Choroid plexus epithelial cell (primary cell): ENCODE results near the gene C4B.
"Not testable (repeated sequence)": the region's sequence is repeated elsewhere in the genome, so short reads cannot be mapped to it uniquely, and the experiment has no call there.

Experiments used
- DNase-seq: peaks from one replicate; pipeline ENCODE4 v3.0.0-alpha.2; 2010; ENCODE audit warnings: low read depth
- H3K4me3 ChIP-seq: 2 replicates; pipeline ENCODE4 v1.5.1; 2011; ENCODE audit warnings: low read depth, mild to moderate bottlenecking, control low read depth, low read length, moderate library complexity
- TF ChIP-seq, protein P1 (sequence below): conservative IDR thresholded peaks from 2 replicates; pipeline ENCODE4 v1.5.1; 2011; ENCODE audit warnings: low read depth, mild to moderate bottlenecking, control low read depth, inconsistent platforms, low read length, moderate library complexity

The C4B gene

DNA sequence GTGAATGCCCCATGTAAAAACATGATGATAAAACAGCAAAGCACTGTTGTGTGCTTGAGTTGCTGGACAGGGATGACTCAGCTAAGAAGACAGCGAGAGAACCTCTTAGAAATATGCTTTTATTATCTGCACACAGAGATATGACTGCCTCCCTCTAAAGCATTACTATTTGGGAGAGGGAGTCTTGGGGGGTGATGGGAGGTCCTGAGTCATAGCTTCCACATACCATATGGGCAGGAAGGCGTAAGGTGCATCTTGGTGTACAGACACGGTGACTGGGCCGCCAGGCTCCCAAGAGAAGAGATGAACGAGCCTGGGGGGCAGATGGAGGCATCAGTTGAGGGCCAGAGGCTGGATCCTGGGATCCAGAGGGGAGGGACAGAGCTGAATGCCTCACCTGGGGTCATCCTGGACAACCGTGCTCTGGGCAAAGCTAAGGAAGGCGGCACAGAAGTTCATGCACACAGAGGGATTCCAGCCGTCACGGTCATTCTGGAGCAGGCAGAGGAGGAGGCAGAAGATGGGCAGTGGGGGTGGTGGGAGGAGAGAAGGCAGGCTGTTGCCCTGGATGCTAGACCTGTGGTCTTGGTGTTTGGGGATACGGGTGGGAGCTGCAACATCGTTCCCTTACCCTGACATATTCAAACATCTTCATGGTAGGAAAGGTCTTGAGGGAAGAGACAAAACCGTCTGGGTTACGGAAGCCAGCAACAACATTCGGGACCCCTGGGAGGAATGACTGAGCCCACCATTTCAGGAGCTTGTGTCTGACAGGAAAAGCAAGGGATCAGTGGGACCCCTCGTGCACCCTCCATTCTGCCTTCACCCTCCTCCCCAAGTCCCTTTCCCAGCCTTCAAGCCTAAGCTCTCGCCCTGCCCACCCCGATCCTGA, 44.6 kb upstream of the C4B start:
- DNase-seq: peak; percentile 45
- H3K4me3 ChIP-seq: peak overlapping the region; percentile 73
- TF ChIP-seq, protein P1, sequence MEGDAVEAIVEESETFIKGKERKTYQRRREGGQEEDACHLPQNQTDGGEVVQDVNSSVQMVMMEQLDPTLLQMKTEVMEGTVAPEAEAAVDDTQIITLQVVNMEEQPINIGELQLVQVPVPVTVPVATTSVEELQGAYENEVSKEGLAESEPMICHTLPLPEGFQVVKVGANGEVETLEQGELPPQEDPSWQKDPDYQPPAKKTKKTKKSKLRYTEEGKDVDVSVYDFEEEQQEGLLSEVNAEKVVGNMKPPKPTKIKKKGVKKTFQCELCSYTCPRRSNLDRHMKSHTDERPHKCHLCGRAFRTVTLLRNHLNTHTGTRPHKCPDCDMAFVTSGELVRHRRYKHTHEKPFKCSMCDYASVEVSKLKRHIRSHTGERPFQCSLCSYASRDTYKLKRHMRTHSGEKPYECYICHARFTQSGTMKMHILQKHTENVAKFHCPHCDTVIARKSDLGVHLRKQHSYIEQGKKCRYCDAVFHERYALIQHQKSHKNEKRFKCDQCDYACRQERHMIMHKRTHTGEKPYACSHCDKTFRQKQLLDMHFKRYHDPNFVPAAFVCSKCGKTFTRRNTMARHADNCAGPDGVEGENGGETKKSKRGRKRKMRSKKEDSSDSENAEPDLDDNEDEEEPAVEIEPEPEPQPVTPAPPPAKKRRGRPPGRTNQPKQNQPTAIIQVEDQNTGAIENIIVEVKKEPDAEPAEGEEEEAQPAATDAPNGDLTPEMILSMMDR: no peak

GRCh38 chr6:31970604-31971271, 43.9 kb upstream of the C4B start:
- DNase-seq: peak; percentile 6
- TF ChIP-seq, protein P1: no peak
- peak overlapping the region; percentile 73 for H3K4me3 ChIP-seq

DNA sequence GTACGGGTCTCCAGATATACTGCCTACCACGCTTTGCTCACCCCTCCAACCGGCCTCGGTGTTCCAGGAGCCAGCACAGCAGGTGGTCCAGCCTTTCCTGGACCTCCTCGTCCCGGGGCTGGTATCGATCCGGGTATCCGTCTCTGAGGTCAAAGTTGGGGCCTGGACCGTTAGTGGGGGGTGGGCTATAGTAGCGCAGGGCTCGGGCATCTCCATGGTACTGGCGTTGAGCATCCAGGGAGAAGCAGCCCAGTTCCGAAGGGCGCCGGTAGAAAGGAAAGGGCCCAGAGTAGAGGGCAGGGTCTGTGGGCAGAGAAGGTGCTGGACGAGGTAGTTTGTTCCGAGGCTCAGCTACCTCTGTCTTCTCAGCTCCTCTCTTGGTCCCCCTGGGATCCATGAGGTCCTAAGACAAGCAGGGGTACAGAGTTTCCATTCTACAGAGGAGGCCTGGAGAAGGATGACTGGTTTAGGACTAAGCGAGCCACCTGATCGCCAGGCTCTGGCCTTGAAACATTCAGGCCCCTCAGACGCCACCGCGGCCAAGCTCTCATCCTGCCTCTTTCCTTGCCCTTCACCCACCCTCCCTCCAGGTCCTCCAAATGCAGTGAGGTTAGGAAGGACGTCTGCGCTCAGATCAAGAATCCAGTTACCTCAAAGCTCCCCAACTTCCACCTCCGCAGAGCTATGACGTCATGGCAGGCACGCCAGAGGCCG, 43.2 kb upstream of the C4B start:
- peak overlapping the region; percentile 73 for H3K4me3 ChIP-seq
- TF ChIP-seq, protein P1: no peak
- no peak for DNase-seq

GRCh38 chr6:31971993-31972708, 42.4 kb upstream of the C4B start, which contains the start of gene DXO:
TSS of gene DXO (minus strand) at chr6:31972138. CDS start at chr6:31971675, 463 bp downstream.
- TF ChIP-seq, protein P1: no peak

DNA sequence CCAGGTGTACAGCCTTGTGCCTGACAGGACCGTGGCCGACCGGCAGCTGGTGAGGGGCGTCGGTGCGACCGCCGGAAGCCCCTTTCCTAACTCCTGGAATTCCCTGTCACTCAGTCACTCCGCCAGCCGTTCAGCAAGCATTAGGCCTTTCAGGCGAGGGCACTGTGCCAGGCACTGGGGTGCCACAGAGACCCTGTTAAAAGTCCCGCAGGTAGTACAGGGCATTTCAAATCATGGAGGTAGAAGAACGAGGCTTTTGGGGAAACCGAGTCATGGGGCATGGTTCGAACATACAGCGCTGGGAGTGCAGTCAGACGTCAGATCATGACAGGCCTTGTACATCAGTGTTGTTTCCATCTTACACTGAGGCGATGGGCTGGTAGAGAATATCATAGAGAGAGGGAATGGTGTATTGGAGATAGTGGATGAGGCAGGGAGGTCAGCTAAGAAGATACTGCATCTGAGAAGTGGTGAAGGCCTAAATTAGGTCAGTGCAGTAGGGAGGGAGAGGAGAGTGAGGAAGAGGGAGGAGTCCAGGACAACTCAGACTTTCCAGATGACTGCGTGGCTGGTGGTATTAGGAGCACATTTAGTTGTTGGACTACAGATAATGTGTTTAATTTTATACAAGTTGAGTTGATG, 41.8 kb upstream of the C4B start:
- TF ChIP-seq, protein P1: no peak
- DNase-seq: peak; percentile 68
- peak overlapping the region; percentile 73 for H3K4me3 ChIP-seq

More at GRCh38 chr6:31971993-31972708, 42.4 kb upstream of the C4B start, which contains the start of gene DXO:
- peak; percentile 99 for DNase-seq
- peak within 1 kb of the TSS; percentile 73 for H3K4me3 ChIP-seq

GRCh38 chr6:31976065-31976464, 38.5 kb upstream of the C4B start:
- H3K4me3 ChIP-seq, DNase-seq: not testable (repeated sequence)
